Measurements from ENCODE around the gene PIP5KL1. TPM values are rescaled to one million over a fixed set of nuclear protein-coding genes. Genes with fewer than 3 reads are reported as not detected.

The PIP5KL1 gene
- total RNA-seq, 1 experiment from 2014 or later: 3.9 TPM

- intact Hi-C loops (cut with micrococcal nuclease; ENCODE audit: unreplicated experiment): no loop called here
- DNase-seq (ENCODE audit: low spot score): no peak
- BruUV-seq (replicated peaks): no TSS peak
These were observed 24.3 kb upstream of the PIP5KL1 start for GRCh38 chr9:127954831-127955293.

DNA sequence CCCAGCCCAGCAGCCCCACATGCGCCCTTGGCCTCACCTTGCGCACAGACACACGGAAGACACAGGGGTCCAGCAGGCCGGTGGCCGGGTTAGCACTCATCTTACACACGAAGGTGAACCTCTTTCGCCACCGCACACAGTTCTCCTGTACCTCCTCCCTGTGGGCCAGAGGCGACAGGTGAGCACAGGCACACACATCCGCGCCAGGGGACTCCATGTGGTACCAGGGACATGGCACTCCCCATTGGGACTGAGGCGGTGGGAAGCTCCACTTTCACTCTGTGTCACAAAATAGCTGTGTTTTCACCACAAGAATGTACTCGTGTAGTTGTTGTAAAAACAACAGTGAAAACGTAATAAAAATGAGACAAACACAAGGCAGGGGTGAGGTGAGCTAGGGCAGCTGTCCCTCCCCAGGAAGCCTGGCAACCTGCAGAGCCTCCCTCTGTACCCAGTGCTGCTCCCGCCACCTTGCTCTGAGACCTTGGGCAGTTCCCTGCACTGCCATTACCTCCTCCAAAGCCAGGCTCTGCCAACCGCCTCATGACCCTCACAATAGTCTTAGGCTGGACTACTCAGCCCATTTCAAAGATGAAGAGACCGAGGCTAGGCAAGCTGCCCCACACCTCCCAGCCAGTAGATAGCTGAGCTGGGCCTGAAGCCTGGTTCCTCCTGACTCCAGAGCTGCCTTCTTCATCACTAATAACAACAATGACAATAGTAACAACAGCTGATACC lies 23.4 kb upstream of the PIP5KL1 start:
- no peak for DNase-seq (ENCODE audit: low spot score)
- Histone ChIP-seq H3K36me3 (ENCODE audit: insufficient read depth, low read length, poor library complexity, severe bottlenecking) (no peaks in the 10 kb centered on the region), H3K27ac (ENCODE audit: low read depth, low read length, poor library complexity, severe bottlenecking) (no peak overlapping the region), H3K4me1 (ENCODE audit: insufficient read depth, low read length, poor library complexity, severe bottlenecking) (peaks cover 7% of the 10 kb centered on the region), H3K4me3 (ENCODE audit: low read depth, low read length, poor library complexity, severe bottlenecking) (no peak overlapping the region), H3K9me3 (ENCODE audit: low read depth, low read length, poor library complexity, severe bottlenecking) (no peaks in the 10 kb centered on the region), H3K27me3 (replicated peaks; ENCODE audit: insufficient read depth, low read depth, low read length, poor library complexity) (no peaks in the 10 kb centered on the region)
- BruUV-seq (replicated peaks): no TSS peak
- intact Hi-C loops (cut with micrococcal nuclease; ENCODE audit: unreplicated experiment): no loop called here
- POLR2A ChIA-PET (ENCODE audit: low non-redundant PET): no interaction called here
- no peak for TF ChIP-seq CTCF (conservative IDR thresholded peaks at IDR 0.05; ENCODE audit: low read depth, low read length)
- no peak for TF ChIP-seq EZH2 (IDR thresholded peaks at IDR 0.05; ENCODE audit: borderline replicate concordance, low read depth, low read length, poor library complexity, severe bottlenecking)
- CTCF ChIA-PET: interaction anchor here (1.2 kb wide), 1 partner anchor 11 kb away, joined by 5 read pairs; no protein-coding TSS in a partner anchor

More at GRCh38 chr9:127954831-127955293, 24.3 kb upstream of the PIP5KL1 start:
- no peak overlapping the region for H3K4me3 ChIP-seq (ENCODE audit: low read depth, low read length, poor library complexity, severe bottlenecking)
- peaks cover 13% of the 10 kb centered on the region for H3K4me1 ChIP-seq (ENCODE audit: insufficient read depth, low read length, poor library complexity, severe bottlenecking)
- CTCF ChIA-PET: interaction anchor here (1.2 kb wide), 1 partner anchor 12 kb away, joined by 5 read pairs; no protein-coding TSS in a partner anchor
- no peaks in the 10 kb centered on the region for H3K9me3 ChIP-seq (ENCODE audit: low read depth, low read length, poor library complexity, severe bottlenecking)
- no peaks in the 10 kb centered on the region for H3K27me3 ChIP-seq (replicated peaks; ENCODE audit: insufficient read depth, low read depth, low read length, poor library complexity)
- peak overlapping the region; percentile 50 for H3K27ac ChIP-seq (ENCODE audit: low read depth, low read length, poor library complexity, severe bottlenecking)
- TF ChIP-seq CTCF (conservative IDR thresholded peaks at IDR 0.05; ENCODE audit: low read depth, low read length) (no peak), EZH2 (IDR thresholded peaks at IDR 0.05; ENCODE audit: borderline replicate concordance, low read depth, low read length, poor library complexity, severe bottlenecking) (no peak)
- POLR2A ChIA-PET (ENCODE audit: low non-redundant PET): no interaction called here
- no peaks in the 10 kb centered on the region for H3K36me3 ChIP-seq (ENCODE audit: insufficient read depth, low read length, poor library complexity, severe bottlenecking)

DNA sequence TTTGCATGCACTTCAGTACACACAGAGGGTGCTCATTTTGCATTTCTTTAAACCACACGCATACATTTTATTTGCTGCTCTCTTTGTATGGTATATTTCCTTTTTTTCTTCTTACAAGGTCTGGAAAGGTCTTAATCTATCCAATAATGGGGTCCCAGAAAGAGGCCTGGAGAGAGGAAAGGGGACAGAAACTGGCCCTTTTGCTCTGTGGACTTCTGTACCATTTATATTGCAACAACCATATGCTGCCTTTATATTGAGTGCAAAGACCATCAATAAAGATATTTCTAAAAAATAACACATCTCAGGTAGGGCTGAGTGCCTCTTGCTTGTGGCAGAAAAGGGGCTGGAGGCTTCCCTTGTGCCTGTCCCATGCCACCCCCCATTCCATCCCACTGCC lies 22.6 kb upstream of the PIP5KL1 start:
- Histone ChIP-seq H3K27me3 (replicated peaks; ENCODE audit: insufficient read depth, low read depth, low read length, poor library complexity) (no peaks in the 10 kb centered on the region), H3K9me3 (ENCODE audit: low read depth, low read length, poor library complexity, severe bottlenecking) (no peaks in the 10 kb centered on the region), H3K36me3 (ENCODE audit: insufficient read depth, low read length, poor library complexity, severe bottlenecking) (no peaks in the 10 kb centered on the region), H3K4me3 (ENCODE audit: low read depth, low read length, poor library complexity, severe bottlenecking) (no peak overlapping the region), H3K4me1 (ENCODE audit: insufficient read depth, low read length, poor library complexity, severe bottlenecking) (peaks cover 7% of the 10 kb centered on the region), H3K27ac (ENCODE audit: low read depth, low read length, poor library complexity, severe bottlenecking) (no peak overlapping the region)
- TF ChIP-seq EZH2 (IDR thresholded peaks at IDR 0.05; ENCODE audit: borderline replicate concordance, low read depth, low read length, poor library complexity, severe bottlenecking) (no peak), CTCF (conservative IDR thresholded peaks at IDR 0.05; ENCODE audit: low read depth, low read length) (no peak)
- CTCF ChIA-PET: no interaction called here
- POLR2A ChIA-PET (ENCODE audit: low non-redundant PET): no interaction called here
- intact Hi-C loops (cut with micrococcal nuclease; ENCODE audit: unreplicated experiment): no loop called here
- DNase-seq (ENCODE audit: low spot score): no peak
- BruUV-seq (replicated peaks): no TSS peak

Measured in A673 (cell line).